Kidney (tissue), 14 donors: Measurements from ENCODE around the gene RBBP5. TPM values are rescaled to one million over a fixed set of nuclear protein-coding genes. Genes with fewer than 3 reads are reported as not detected.

ENCODE experiments used
- DNase-seq, 5 donors: peaks; one replicate each; pipeline ENCODE4 v3.0.0-alpha.2; 2013 to 2020
- FAIRE-seq: peaks from 2 replicates; lab custom pipeline; 2012; peaks lifted over from hg19 to GRCh38; lab: Jason Lieb, UNC
- H3K27ac ChIP-seq, 2 donors: one replicate each; pipeline ENCODE4 v1.7.0; 2013; ENCODE audit warnings: low read depth in 2 of 2, low read length in 2 of 2, inconsistent platforms in 1 of 2
- H3K27me3 ChIP-seq: one replicate; pipeline ENCODE4 v1.7.1; 2013; ENCODE audit warnings: low read length, inconsistent platforms; ENCODE audit not compliant: control insufficient read depth, insufficient read depth
- H3K36me3 ChIP-seq, 3 donors: one replicate each; pipeline versions ENCODE4 v1.7.0 to v1.7.1; 2013; ENCODE audit warnings: low read length in 3 of 3, control low read depth in 1 of 3, inconsistent platforms in 1 of 3; ENCODE audit not compliant: insufficient read depth in 3 of 3, control insufficient read depth in 2 of 3
- H3K4me1 ChIP-seq, 3 donors: one replicate each; pipeline versions ENCODE4 v1.7.0 to v1.7.1; 2013; ENCODE audit warnings: low read length in 3 of 3, inconsistent platforms in 1 of 3, low read depth in 1 of 3; ENCODE audit not compliant: control insufficient read depth in 2 of 3, insufficient read depth in 2 of 3
- H3K4me3 ChIP-seq, 3 donors: one replicate each; pipeline versions ENCODE4 v1.7.0 to v1.8.1; 2013; ENCODE audit warnings: low read length in 3 of 3, control low read depth in 1 of 3, inconsistent platforms in 1 of 3
- H3K9ac ChIP-seq, 3 donors: one replicate each; pipeline versions ENCODE4 v1.7.0 to v1.7.1; 2013; ENCODE audit warnings: low read length in 3 of 3, control low read depth in 1 of 3, inconsistent platforms in 1 of 3
- H3K9me3 ChIP-seq, 3 donors: one replicate each; pipeline versions ENCODE4 v1.7.0 to v1.7.1; 2013; ENCODE audit warnings: low read length in 3 of 3, control low read depth in 1 of 3, inconsistent platforms in 1 of 3; ENCODE audit not compliant: control insufficient read depth in 2 of 3, insufficient read depth in 1 of 3
- intact Hi-C: fragments of 100-400 bp; cut with DNase I; formaldehyde crosslinking; loops from one replicate; pipeline ENCODE4 v1.11.1; 2022
- polyA plus RNA-seq: library from polyadenylated mRNA; stranded (reverse); fragments of 350-450 nt; fragmentation: Illumina TruSeq; extraction: RNeasy Lipid Tissue Mini Kit (QIAGEN cat#74804); gene quantifications from one replicate; pipeline ENCODE4 v1.2.3, GENCODE V29; 2014; ENCODE audit warnings: low read depth, low replicate concordance; ENCODE audit not compliant: insufficient read depth
- total RNA-seq: library from RNA; stranded (reverse); fragmentation: NEBNext Ultra II Directional; extraction: Animal tissue kit (Norgen Biotek cat#: 25700); gene quantifications from one replicate; pipeline ENCODE4 v1.2.1, GENCODE V29; 2021
- TF ChIP-seq, protein P1 (sequence below): IDR thresholded peaks from 3 replicates; pipeline ENCODE4 v1.5.1; 2012; ENCODE audit warnings: mild to moderate bottlenecking, moderate library complexity, borderline replicate concordance; ENCODE audit not compliant: insufficient read depth; ENCODE audit errors: extremely low read depth
- donor health status: control.
- donor health status: control.
- donor health status: control.
- donor health status: control.
- donor health status: control.
- donor health status: DM: yes; HTN: yes; CAD: no.
- donor health status: Normal renal cell carcinoma (clear cell type).

Gene RBBP5
- total and polyA plus RNA-seq, 2 donors from 2014 or later: 6.8 to 18.2 TPM

DNA sequence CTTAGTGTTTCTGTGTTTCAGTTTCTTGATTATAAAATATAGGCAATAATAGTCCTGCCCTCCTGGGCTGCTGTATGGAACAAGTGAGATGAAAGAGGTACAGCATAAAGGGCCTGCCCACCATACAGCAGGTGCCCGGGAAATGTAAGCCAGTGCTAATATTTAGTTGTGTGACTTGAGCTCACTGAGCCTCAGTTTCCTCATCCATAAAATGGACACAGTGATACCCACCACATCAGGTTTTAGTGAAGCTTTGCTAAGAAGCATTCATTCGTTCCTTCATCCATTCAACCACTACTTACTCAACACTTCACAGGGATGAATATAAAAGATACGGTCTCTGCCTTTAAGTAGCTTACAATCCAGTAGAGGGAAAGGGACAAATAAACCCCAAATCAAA, 58.9 kb downstream of the RBBP5 start:
- TF ChIP-seq, protein P1, sequence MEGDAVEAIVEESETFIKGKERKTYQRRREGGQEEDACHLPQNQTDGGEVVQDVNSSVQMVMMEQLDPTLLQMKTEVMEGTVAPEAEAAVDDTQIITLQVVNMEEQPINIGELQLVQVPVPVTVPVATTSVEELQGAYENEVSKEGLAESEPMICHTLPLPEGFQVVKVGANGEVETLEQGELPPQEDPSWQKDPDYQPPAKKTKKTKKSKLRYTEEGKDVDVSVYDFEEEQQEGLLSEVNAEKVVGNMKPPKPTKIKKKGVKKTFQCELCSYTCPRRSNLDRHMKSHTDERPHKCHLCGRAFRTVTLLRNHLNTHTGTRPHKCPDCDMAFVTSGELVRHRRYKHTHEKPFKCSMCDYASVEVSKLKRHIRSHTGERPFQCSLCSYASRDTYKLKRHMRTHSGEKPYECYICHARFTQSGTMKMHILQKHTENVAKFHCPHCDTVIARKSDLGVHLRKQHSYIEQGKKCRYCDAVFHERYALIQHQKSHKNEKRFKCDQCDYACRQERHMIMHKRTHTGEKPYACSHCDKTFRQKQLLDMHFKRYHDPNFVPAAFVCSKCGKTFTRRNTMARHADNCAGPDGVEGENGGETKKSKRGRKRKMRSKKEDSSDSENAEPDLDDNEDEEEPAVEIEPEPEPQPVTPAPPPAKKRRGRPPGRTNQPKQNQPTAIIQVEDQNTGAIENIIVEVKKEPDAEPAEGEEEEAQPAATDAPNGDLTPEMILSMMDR: no peak
- Histone ChIP-seq H3K27ac (no peak overlapping the region), H3K27me3 (no peaks in the 10 kb centered on the region), H3K36me3 (no peaks in the 10 kb centered on the region), H3K4me3 (no peak overlapping the region), H3K4me1 (peaks cover 0 to 10% (median 0%) of the 10 kb centered on the region in 3 donors), H3K9me3 (no peaks in the 10 kb centered on the region), H3K9ac (no peak overlapping the region)
- DNase-seq: no peak
- intact Hi-C loops: loop anchor here (10.0 kb wide), 1 partner anchor 88 kb away; no protein-coding TSS in a partner anchor
- FAIRE-seq: no peak

GRCh38 chr1:205062319-205062718, 59.5 kb downstream of the RBBP5 start:
- TF ChIP-seq, protein P1: no peak
- Histone ChIP-seq H3K36me3 (no peaks in the 10 kb centered on the region), H3K9ac (no peak overlapping the region), H3K27me3 (no peaks in the 10 kb centered on the region), H3K4me1 (peaks cover 0 to 10% (median 0%) of the 10 kb centered on the region in 3 donors), H3K9me3 (no peaks in the 10 kb centered on the region), H3K4me3 (no peak overlapping the region), H3K27ac (no peak overlapping the region)
- intact Hi-C loops: loop anchor here (10.0 kb wide), 1 partner anchor 88 kb away; no protein-coding TSS in a partner anchor
- DNase-seq (no peak), FAIRE-seq (no peak)

GRCh38 chr1:205061665-205062069, 60.1 kb downstream of the RBBP5 start:
- Histone ChIP-seq H3K27ac (no peak overlapping the region), H3K27me3 (no peaks in the 10 kb centered on the region), H3K4me1 (peaks cover 0 to 10% (median 0%) of the 10 kb centered on the region in 3 donors), H3K9ac (no peak overlapping the region), H3K9me3 (no peaks in the 10 kb centered on the region), H3K36me3 (no peaks in the 10 kb centered on the region), H3K4me3 (no peak overlapping the region)
- DNase-seq: peak in 4 of 5 donors; percentile 92 to 94 (median 92)
- no peak for FAIRE-seq
- intact Hi-C loops: loop anchor here (10.0 kb wide), 1 partner anchor 87 kb away; no protein-coding TSS in a partner anchor
- TF ChIP-seq, protein P1: peak; percentile 97
